ENCODE measurements around the gene ALKBH5. TPM values are rescaled to one million over a fixed set of nuclear protein-coding genes. Genes with fewer than 3 reads are reported as not detected.
A peak's percentile ranks its signal among the peaks of the same experiment; 100 is the strongest.

The ALKBH5 gene
- total RNA-seq, 1 donor from 2014 or later: 99.1 TPM

DNA sequence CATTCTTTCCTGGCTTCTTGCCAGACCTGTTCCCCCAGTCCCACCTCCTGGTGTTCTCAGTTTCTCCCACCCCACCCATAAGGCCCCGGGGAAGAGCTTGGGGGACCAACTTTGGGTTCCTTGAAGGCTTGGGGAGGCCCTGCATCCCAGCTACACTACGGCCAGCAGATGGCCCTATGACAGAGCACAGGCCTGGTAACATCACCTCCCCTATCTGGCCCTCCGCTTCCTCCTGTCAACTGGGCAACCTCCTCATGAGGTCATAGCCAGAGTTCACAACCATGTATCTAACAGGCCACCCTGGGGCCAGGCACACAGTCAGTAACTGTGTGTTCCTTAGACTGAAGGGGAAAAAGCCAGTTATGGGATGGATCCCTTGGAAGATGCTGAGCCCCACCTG lies 43.7 kb upstream of the ALKBH5 start:
- no peak for DNase-seq
- H3K36me3 ChIP-seq: no peaks in the 10 kb centered on the region
- no peak for ATAC-seq
- no peak overlapping the region for H3K4me3 ChIP-seq
- TF ChIP-seq, protein P1, sequence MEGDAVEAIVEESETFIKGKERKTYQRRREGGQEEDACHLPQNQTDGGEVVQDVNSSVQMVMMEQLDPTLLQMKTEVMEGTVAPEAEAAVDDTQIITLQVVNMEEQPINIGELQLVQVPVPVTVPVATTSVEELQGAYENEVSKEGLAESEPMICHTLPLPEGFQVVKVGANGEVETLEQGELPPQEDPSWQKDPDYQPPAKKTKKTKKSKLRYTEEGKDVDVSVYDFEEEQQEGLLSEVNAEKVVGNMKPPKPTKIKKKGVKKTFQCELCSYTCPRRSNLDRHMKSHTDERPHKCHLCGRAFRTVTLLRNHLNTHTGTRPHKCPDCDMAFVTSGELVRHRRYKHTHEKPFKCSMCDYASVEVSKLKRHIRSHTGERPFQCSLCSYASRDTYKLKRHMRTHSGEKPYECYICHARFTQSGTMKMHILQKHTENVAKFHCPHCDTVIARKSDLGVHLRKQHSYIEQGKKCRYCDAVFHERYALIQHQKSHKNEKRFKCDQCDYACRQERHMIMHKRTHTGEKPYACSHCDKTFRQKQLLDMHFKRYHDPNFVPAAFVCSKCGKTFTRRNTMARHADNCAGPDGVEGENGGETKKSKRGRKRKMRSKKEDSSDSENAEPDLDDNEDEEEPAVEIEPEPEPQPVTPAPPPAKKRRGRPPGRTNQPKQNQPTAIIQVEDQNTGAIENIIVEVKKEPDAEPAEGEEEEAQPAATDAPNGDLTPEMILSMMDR (IDR thresholded peaks at IDR 0.05): no peak
- no peaks in the 10 kb centered on the region for H3K4me1 ChIP-seq
- H3K27ac ChIP-seq: no peak overlapping the region
- H3K27me3 ChIP-seq: no peaks in the 10 kb centered on the region
- intact Hi-C loops (cut with DNase I): no loop called here
- no peaks in the 10 kb centered on the region for H3K9me3 ChIP-seq

DNA sequence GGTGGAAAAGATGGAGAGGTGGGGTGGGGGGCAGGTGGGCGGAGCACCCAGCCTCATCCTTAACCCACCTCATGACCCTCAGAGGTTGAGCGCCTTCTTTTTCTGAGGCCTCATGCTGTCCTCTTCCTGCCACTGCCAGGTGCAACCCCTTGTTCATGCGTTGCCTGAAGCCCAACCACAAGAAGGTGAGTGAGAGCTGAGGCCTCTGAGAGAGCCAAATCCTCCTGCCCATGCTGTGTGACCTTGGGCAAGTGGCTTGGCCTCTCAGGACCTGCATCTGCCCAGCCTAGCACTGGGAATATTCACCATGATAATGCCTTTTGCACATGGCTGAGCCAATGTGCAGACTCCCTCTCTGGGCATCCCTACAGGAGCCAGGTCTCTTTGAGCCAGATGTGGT lies 43.0 kb upstream of the ALKBH5 start:
- DNase-seq (no peak), ATAC-seq (no peak)
- Histone ChIP-seq H3K27ac (no peak overlapping the region), H3K4me3 (no peak overlapping the region), H3K27me3 (no peaks in the 10 kb centered on the region), H3K36me3 (no peaks in the 10 kb centered on the region), H3K4me1 (no peaks in the 10 kb centered on the region), H3K9me3 (no peaks in the 10 kb centered on the region)
- TF ChIP-seq, protein P1 (IDR thresholded peaks at IDR 0.05): no peak
- intact Hi-C loops (cut with DNase I): no loop called here

DNA sequence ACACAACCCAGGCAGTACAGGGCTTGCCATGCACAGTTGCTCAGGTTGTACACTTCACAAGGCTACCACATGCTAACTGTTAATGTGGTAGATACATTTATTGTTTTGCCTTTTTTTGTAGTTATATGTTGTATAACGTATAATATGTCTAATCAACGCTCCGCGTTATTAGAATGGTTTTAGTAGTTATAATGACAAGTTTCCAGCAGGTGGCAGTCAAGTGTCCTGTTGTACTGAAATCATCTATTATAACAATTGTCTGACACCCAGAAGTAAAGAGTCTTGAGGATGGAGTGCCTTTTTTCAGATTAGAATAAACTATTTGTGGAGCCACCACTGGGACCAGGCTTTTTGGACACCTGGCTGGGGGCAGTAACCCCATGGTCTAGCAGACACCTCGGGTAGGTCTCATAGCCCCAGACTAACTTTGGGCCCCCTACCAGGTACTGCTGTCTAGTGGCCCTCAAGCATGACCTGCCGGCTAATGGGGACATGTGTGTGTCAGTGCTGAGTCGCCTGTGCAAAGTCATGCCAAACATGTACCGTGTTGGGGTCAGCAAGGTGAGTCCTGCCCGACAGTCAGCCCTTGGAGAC lies 42.3 kb upstream of the ALKBH5 start:
- no peak overlapping the region for H3K27ac ChIP-seq
- no peaks in the 10 kb centered on the region for H3K9me3 ChIP-seq
- intact Hi-C loops (cut with DNase I): no loop called here
- DNase-seq (no peak), ATAC-seq (peak; percentile 47)
- H3K4me3 ChIP-seq: no peak overlapping the region
- TF ChIP-seq, protein P1 (IDR thresholded peaks at IDR 0.05): peak; percentile 68
- H3K4me1 ChIP-seq: no peaks in the 10 kb centered on the region
- H3K27me3 ChIP-seq: no peaks in the 10 kb centered on the region
- H3K36me3 ChIP-seq: no peaks in the 10 kb centered on the region

DNA sequence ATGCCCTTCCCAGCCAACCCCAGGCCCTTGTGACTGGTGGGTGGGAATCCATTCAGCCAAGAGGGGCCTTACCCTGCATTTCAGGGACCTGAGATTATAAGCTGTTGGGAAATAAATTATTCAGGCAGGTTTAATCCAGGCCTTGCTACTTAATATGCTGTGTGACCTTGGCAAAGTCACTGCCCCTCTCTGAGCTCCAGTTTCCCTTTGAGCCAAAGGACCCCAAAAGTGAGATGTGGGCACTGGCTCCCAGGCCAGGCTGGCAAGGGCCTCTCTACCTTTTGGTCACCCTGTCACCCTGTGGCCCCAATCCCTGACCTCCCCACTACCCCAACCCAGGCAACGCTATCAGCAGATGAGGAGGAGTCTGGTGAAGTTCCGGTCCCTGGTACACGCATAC lies 41.2 kb upstream of the ALKBH5 start:
- Histone ChIP-seq H3K9me3 (no peaks in the 10 kb centered on the region), H3K27me3 (no peaks in the 10 kb centered on the region), H3K4me3 (no peak overlapping the region), H3K4me1 (no peaks in the 10 kb centered on the region), H3K27ac (no peak overlapping the region), H3K36me3 (no peaks in the 10 kb centered on the region)
- no peak for ATAC-seq
- DNase-seq: no peak
- intact Hi-C loops (cut with DNase I): no loop called here
- TF ChIP-seq, protein P1 (IDR thresholded peaks at IDR 0.05): no peak

DNA sequence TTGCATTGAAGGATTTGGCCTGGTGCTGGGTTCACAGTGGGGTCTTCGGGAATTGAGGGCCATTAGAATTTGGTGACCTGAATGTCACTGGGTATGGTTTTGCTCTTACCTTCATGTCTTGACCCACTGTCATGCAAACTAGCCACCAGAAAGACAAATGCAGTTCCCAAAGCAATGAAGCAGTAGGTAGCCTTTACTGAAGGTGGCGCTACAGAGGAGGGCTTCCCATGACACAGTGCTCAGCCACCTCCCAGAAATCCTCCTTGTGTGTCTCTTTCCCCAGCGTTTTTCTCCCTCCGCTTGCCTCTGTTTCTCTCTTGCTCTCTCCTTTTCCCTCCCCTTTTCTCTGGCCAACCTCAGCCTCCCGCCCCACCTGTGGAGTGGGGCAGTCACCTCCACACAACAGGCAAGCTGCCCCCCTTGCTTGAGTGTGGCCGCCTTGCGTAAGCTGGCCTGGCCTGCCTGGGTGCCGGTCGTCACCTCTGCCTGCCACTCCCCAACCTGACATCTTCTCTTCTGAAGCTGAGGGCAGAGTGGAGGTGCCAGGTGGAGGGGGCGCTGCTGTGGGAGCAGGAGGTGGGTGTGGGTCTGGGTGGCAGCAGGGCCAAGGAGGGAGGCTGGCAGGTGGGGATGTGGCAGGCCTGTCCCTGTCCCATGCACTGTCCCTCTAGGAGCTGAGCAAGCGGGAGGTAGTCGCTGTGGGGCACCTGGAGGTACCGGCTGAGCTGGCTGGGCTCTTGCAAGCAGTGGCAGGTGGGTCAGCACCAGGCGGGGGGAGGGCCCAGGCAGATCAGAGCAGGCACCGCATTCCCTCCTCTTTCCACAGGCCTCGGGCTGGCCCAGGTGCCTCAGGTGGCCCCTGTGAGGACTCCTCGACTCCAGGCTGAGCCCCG lies 40.3 kb upstream of the ALKBH5 start:
- no peaks in the 10 kb centered on the region for H3K4me1 ChIP-seq
- H3K4me3 ChIP-seq: no peak overlapping the region
- DNase-seq (peak; percentile 77), ATAC-seq (peak; percentile 57)
- intact Hi-C loops (cut with DNase I): no loop called here
- H3K36me3 ChIP-seq: no peaks in the 10 kb centered on the region
- H3K9me3 ChIP-seq: no peaks in the 10 kb centered on the region
- TF ChIP-seq, protein P1 (IDR thresholded peaks at IDR 0.05): peak; percentile 38
- H3K27me3 ChIP-seq: no peaks in the 10 kb centered on the region
- H3K27ac ChIP-seq: no peak overlapping the region
